AG10803 (cell line): ENCODE results near the gene ERC1.
A peak's percentile ranks its signal among the peaks of the same experiment; 100 is the strongest.

Source experiments
- DNase-seq: peaks from one replicate; pipeline ENCODE4 v3.0.0; 2010; ENCODE audit warnings: low read depth
- H3K4me3 ChIP-seq: 2 replicates; pipeline ENCODE4 v1.5.1; 2011; ENCODE audit warnings: mild to moderate bottlenecking, low read length, control low read depth
- CTCF ChIP-seq: conservative IDR thresholded peaks from 2 replicates; pipeline ENCODE4 v1.5.1; 2011; ENCODE audit warnings: mild to moderate bottlenecking, low read length, control low read depth, inconsistent platforms

The ERC1 gene

GRCh38 chr12:1289371-1290155 lies 298.5 kb downstream of the ERC1 start:
- no peak for TF ChIP-seq CTCF
- no peak for DNase-seq
- H3K4me3 ChIP-seq = no peak overlapping the region

- no peak overlapping the region for H3K4me3 ChIP-seq
- TF ChIP-seq CTCF = no peak
- DNase-seq = no peak
Observed at GRCh38 chr12:1290716-1291115, 299.7 kb downstream of the ERC1 start.

- DNase-seq = no peak
- H3K4me3 ChIP-seq = no peak overlapping the region
- TF ChIP-seq CTCF = no peak
Observed at GRCh38 chr12:1291601-1292332, 300.7 kb downstream of the ERC1 start.

GRCh38 chr12:1293901-1294300 lies 302.9 kb downstream of the ERC1 start:
- TF ChIP-seq CTCF = no peak
- DNase-seq = no peak
- H3K4me3 ChIP-seq = no peak overlapping the region

- DNase-seq = peak; percentile 94
- no peak overlapping the region for H3K4me3 ChIP-seq
- no peak for TF ChIP-seq CTCF
Observed at GRCh38 chr12:1297206-1297605, 306.2 kb downstream of the ERC1 start.

GRCh38 chr12:1297639-1298175 lies 306.7 kb downstream of the ERC1 start:
- no peak for TF ChIP-seq CTCF
- DNase-seq = no peak

More at GRCh38 chr12:1297639-1298175, 306.7 kb downstream of the ERC1 start:
- no peak overlapping the region for H3K4me3 ChIP-seq
